ENCODE results near the gene LRRK2. TPM values are rescaled to one million over a fixed set of nuclear protein-coding genes. Genes with fewer than 3 reads are reported as not detected.

LRRK2 gene
- total and polyA plus RNA-seq, 2 of the 13 experiments (the other 11 are each of a cell fraction or from before 2014, with no cell fraction given) = not detected

DNA sequence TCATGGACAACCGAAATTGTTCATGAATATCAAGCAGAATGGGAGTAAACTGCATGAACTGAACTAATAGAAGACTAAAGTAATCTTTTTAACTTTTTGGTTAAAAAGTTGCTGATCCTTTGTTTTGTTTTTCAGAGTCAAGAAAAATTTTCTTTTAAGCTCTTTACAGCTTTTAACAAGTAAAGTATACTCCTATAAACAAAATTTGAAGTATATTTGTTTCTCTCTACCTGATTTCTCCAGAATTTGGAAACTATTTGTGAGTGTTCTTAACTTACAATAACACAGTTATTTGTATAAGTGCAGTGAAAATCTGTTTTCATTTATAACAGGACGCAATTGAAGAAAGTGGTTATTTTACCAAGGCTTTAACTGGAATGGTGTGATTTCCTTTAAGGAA, 12.2 kb upstream of the LRRK2 start:
- ATAC-seq = no peak
- H2AFZ ChIP-seq (ENCODE audit: low read length) = no peak overlapping the region
- H3K4me2 ChIP-seq (ENCODE audit: low read depth, low read length) = no peak overlapping the region
- ChIA-PET CTCF (ENCODE audit: low intra/inter-chr PET ratio, low total read pairs) (no interaction called here), POLR2A (no interaction called here)
- H3K4me3 ChIP-seq (replicated peaks in 1 of 3; ENCODE audit: insufficient read depth in 1 of 3, low read depth in 2 of 3, low read length in 3 of 3) = no peak overlapping the region
- no peaks in the 10 kb centered on the region for H3K9me3 ChIP-seq (ENCODE audit: low read length)
- no TSS peak for BruUV-seq (replicated peaks)
- H3K79me2 ChIP-seq (ENCODE audit: insufficient read depth, low read length) = no peaks in the 10 kb centered on the region
- no peaks in the 10 kb centered on the region for H3K4me1 ChIP-seq (ENCODE audit: insufficient read depth, low read length)
- FAIRE-seq = no peak
- DNase-seq (ENCODE audit: low spot score) = no peak
- intact Hi-C loops (cut with micrococcal nuclease; ENCODE audit: unreplicated experiment) = no loop called here
- H3K27me3 ChIP-seq (ENCODE audit: control insufficient read depth in 1 of 2, insufficient read depth in 2 of 2, low read length in 2 of 2) = no peaks in the 10 kb centered on the region
- H3K9ac ChIP-seq (ENCODE audit: insufficient read depth, low read depth, low read length) = no peak overlapping the region
- in situ Hi-C loops (cut with HindIII; ENCODE audit: extremely low pct_ligation_motif_present, low pct_unique_long_range_greater_than_20kb) = no loop called here
- H3K36me3 ChIP-seq (replicated peaks in 1 of 2; ENCODE audit: control insufficient read depth in 1 of 2, insufficient read depth in 2 of 2, low read length in 2 of 2) = no peaks in the 10 kb centered on the region
- H3K27ac ChIP-seq (ENCODE audit: extremely low read length, insufficient read depth, low read length) = no peak overlapping the region
- H4K20me1 ChIP-seq (ENCODE audit: insufficient read depth, low read length) = no peaks in the 10 kb centered on the region
- WGBS (ENCODE audit: low lambda C conversion rate) = 2% methylated on average over 2 of the region's 2 CpGs
- no peak for TF ChIP-seq ZNF878 (CRISPR knock-in tag; IDR thresholded peaks at IDR 0.05)
- TF ChIP-seq, protein P1, sequence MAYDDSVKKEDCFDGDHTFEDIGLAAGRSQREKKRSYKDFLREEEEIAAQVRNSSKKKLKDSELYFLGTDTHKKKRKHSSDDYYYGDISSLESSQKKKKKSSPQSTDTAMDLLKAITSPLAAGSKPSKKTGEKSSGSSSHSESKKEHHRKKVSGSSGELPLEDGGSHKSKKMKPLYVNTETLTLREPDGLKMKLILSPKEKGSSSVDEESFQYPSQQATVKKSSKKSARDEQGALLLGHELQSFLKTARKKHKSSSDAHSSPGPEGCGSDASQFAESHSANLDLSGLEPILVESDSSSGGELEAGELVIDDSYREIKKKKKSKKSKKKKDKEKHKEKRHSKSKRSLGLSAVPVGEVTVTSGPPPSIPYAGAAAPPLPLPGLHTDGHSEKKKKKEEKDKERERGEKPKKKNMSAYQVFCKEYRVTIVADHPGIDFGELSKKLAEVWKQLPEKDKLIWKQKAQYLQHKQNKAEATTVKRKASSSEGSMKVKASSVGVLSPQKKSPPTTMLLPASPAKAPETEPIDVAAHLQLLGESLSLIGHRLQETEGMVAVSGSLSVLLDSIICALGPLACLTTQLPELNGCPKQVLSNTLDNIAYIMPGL (CRISPR knock-in tag; IDR thresholded peaks at IDR 0.05; ENCODE audit: borderline replicate concordance in 1 of 2, low read depth in 1 of 2) = no peak
- TF ChIP-seq, protein P2, sequence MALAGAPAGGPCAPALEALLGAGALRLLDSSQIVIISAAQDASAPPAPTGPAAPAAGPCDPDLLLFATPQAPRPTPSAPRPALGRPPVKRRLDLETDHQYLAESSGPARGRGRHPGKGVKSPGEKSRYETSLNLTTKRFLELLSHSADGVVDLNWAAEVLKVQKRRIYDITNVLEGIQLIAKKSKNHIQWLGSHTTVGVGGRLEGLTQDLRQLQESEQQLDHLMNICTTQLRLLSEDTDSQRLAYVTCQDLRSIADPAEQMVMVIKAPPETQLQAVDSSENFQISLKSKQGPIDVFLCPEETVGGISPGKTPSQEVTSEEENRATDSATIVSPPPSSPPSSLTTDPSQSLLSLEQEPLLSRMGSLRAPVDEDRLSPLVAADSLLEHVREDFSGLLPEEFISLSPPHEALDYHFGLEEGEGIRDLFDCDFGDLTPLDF (CRISPR knock-in tag; IDR thresholded peaks at IDR 0.05) = no peak
- TF ChIP-seq ELF1 (CRISPR knock-in tag; IDR thresholded peaks at IDR 0.05) = no peak
- TF ChIP-seq CC2D1A (CRISPR knock-in tag; IDR thresholded peaks at IDR 0.05) = no peak
- TF ChIP-seq SCMH1 (CRISPR knock-in tag; IDR thresholded peaks at IDR 0.05; ENCODE audit: borderline replicate concordance) = no peak
- TF ChIP-seq RBFOX2 (IDR thresholded peaks at IDR 0.05; ENCODE audit: low read depth, low read length) = no peak
- TF ChIP-seq, protein P3, sequence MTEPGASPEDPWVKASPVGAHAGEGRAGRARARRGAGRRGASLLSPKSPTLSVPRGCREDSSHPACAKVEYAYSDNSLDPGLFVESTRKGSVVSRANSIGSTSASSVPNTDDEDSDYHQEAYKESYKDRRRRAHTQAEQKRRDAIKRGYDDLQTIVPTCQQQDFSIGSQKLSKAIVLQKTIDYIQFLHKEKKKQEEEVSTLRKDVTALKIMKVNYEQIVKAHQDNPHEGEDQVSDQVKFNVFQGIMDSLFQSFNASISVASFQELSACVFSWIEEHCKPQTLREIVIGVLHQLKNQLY (CRISPR knock-in tag; IDR thresholded peaks at IDR 0.05) = no peak
- TF ChIP-seq MTF1 (CRISPR knock-in tag; IDR thresholded peaks at IDR 0.05) = no peak
- TF ChIP-seq SMYD3 (CRISPR knock-in tag; IDR thresholded peaks at IDR 0.05) = no peak
- TF ChIP-seq TOE1 (CRISPR knock-in tag; IDR thresholded peaks at IDR 0.05) = no peak
- no peak for TF ChIP-seq ZNF20 (CRISPR knock-in tag; IDR thresholded peaks at IDR 0.05)
- TF ChIP-seq RXRB (CRISPR knock-in tag; IDR thresholded peaks at IDR 0.05; ENCODE audit: borderline replicate concordance) = no peak
- TF ChIP-seq KLF16 (CRISPR knock-in tag; IDR thresholded peaks at IDR 0.05) = no peak
- TF ChIP-seq, protein P4, sequence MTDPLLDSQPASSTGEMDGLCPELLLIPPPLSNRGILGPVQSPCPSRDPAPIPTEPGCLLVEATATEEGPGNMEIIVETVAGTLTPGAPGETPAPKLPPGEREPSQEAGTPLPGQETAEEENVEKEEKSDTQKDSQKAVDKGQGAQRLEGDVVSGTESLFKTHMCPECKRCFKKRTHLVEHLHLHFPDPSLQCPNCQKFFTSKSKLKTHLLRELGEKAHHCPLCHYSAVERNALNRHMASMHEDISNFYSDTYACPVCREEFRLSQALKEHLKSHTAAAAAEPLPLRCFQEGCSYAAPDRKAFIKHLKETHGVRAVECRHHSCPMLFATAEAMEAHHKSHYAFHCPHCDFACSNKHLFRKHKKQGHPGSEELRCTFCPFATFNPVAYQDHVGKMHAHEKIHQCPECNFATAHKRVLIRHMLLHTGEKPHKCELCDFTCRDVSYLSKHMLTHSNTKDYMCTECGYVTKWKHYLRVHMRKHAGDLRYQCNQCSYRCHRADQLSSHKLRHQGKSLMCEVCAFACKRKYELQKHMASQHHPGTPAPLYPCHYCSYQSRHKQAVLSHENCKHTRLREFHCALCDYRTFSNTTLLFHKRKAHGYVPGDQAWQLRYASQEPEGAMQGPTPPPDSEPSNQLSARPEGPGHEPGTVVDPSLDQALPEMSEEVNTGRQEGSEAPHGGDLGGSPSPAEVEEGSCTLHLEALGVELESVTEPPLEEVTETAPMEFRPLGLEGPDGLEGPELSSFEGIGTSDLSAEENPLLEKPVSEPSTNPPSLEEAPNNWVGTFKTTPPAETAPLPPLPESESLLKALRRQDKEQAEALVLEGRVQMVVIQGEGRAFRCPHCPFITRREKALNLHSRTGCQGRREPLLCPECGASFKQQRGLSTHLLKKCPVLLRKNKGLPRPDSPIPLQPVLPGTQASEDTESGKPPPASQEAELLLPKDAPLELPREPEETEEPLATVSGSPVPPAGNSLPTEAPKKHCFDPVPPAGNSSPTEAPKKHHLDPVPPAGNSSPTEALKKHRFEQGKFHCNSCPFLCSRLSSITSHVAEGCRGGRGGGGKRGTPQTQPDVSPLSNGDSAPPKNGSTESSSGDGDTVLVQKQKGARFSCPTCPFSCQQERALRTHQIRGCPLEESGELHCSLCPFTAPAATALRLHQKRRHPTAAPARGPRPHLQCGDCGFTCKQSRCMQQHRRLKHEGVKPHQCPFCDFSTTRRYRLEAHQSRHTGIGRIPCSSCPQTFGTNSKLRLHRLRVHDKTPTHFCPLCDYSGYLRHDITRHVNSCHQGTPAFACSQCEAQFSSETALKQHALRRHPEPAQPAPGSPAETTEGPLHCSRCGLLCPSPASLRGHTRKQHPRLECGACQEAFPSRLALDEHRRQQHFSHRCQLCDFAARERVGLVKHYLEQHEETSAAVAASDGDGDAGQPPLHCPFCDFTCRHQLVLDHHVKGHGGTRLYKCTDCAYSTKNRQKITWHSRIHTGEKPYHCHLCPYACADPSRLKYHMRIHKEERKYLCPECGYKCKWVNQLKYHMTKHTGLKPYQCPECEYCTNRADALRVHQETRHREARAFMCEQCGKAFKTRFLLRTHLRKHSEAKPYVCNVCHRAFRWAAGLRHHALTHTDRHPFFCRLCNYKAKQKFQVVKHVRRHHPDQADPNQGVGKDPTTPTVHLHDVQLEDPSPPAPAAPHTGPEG (CRISPR knock-in tag; IDR thresholded peaks at IDR 0.05) = no peak
- no peak for TF ChIP-seq ZNF460 (CRISPR knock-in tag; IDR thresholded peaks at IDR 0.05; ENCODE audit: borderline replicate concordance)
- no peak for TF ChIP-seq PAWR (CRISPR knock-in tag; IDR thresholded peaks at IDR 0.05; ENCODE audit: borderline replicate concordance)
- TF ChIP-seq ARNT (IDR thresholded peaks at IDR 0.05) = no peak
